GM19397 (cell line): ENCODE measurements around the gene ITGB2.

ENCODE experiments used
- ATAC-seq: cut with Tn5 transposase; IDR thresholded peaks from one replicate; pipeline ENCODE4 v1.9.1; 2021; ENCODE audit warnings: mild to moderate bottlenecking, moderate library complexity; ENCODE audit not compliant: unreplicated experiment

ITGB2 gene

DNA sequence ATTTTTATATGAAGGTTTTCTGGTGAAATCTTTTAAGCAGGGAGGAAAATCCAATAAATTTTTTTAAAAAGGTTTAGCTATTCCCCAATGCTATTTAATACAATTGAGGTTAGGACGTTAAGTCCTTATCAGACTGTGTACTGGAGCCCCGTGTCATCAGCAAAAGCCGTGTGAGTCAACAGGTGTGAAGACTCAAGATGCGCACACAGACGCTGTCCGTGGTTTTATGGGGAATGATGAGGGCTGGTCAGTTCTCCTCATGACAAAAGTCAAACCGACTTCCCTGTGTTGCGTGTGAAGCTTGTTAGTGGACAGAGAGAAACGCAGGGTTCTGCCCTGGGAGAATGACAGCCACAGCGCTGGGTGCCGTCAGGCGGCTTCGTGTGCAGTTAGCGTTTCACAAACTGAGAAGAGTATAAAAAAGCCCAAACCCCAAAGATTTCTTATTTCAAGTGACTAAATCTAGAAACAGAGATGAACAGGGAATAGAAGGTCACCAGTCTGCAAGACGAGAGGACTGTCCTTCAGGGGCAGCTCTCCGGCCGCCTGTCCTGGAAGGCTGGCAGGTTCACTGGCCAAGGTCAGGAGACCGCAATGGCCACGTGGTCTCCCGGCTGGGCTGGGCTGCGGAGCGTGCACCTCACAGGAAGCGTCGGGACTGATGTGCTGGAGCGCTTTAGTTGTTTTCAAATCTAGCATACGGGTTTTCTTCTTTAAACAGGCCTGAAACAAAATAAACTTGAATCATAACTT is 69.6 kb downstream of the ITGB2 start:
- ATAC-seq: no peak

- ATAC-seq: no peak
Observed at GRCh38 chr21:44850208-44850800, 70.4 kb downstream of the ITGB2 start.

DNA sequence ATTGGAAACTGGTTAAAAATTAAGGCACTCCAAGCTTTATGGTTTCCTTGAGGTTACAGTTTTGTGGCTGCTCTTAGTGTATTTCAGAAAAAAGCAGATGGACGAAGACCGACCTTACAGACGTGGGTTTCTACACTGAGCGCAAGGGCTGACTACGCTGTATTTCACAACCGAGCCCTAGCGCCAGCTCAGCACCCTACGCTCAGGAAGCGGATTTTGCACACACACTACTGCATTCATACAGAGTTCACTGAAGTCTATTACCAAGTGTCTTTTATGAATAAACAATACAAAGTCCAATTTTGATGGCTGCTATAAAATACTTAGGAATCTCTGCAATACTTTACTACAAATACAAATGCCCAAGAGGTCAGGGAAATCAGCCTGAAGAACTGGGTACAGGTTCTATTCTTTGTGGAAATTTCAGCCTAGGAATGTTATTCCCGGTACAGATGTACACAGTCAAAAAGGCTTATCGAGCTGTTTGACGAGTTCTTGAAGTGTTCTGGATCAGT is 71.0 kb downstream of the ITGB2 start:
- no peak for ATAC-seq

- ATAC-seq: no peak
Observed at GRCh38 chr21:44848821-44849521, 71.7 kb downstream of the ITGB2 start.

- ATAC-seq: no peak
Observed at GRCh38 chr21:44847261-44848056, 73.2 kb downstream of the ITGB2 start.

GRCh38 chr21:44846485-44847260 is 74.0 kb downstream of the ITGB2 start:
- ATAC-seq: no peak

DNA sequence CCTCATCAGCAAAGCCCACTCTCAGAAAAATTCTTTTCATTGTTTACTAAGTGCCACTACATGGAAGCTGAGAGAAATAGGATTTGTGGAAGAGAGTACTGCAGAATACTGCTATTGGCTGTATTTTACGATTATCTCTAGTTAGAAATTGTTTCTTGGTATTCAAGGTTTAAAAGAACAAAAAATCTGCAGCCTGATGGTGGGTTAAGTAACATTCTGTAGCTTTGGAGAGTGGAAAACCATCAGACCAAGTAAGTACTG is 74.5 kb downstream of the ITGB2 start:
- ATAC-seq: no peak

DNA sequence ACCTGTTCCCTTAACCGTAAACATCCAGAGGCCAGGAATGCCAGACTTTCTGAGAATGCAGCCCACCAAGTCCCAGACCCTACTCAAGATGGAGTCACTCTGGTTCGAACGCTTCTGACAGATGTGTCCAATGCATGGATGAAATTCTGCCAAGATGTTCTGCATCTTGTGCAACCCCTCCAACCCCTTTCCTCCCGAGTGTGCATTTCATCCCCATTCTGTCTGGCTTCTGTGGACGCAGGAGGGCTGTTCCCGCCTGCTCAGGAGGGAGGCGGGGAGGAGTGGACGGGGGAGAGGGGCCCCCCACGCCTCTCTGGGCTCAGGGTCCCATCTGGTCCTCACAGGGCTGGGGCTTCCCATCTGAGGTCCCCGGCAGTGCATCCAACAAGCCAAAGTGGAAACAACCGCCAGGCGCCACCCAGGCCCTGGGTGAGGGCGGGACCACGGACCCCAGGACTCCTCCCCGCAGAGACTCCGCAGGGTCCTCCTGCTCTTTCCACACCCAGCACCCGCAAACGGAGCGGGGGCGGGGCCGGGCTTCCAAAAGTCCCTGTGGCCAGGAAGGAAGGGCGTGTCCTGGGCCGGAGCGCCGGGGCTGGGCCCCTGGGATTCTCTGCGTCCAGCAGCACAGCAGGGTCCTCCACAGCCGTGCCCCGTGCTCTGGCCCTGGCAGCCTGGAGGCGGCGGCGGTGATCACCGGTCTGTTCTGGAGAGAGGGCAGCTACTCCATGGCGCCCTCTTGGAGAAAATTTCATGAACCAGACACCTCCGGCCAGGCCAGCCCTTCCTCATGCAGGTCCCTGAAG is 75.1 kb downstream of the ITGB2 start:
- peak; percentile 54 for ATAC-seq

DNA sequence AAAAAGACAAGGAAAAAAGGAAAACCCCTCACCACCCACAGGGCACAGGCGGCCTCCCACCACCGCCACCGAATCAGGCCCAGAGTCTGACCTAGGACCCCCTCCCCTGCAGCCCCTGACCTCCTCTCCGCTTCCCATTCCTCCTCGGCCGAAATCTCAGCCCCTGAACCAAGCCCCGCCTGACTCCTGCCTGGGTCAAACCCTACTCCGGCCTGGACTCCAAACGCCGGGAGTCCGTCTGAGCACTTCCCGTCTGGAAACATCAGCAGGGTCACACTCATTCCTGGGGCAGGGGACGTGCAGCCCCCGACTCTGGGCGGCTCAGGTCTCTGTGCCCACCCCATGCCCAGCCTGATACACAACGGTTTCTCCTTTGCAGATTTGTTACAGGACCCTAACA is 76.4 kb downstream of the ITGB2 start:
- ATAC-seq: no peak

GRCh38 chr21:44842721-44843445 is 77.8 kb downstream of the ITGB2 start:
- no peak for ATAC-seq

DNA sequence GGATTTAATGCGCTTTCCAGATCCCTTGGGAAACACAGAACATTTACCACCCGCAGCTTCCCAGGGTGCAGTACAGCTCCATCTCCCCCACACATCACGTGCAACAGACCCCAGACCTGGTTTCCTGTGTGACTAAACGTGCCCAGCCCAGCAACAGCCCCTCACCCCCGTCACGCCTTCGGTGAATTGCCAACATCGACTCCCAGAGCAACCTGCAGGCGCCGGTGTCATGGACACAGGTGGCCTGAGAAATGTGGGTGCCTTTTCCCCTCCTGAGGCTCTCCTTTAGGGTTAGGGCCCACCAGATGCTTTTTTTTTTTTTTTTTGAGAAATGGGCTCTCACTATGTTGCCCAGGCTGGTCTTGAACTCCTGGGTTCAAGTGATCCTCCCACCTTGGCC is 78.6 kb downstream of the ITGB2 start:
- ATAC-seq: no peak

- no peak for ATAC-seq
Observed at GRCh38 chr21:44840771-44841170, 79.9 kb downstream of the ITGB2 start.

DNA sequence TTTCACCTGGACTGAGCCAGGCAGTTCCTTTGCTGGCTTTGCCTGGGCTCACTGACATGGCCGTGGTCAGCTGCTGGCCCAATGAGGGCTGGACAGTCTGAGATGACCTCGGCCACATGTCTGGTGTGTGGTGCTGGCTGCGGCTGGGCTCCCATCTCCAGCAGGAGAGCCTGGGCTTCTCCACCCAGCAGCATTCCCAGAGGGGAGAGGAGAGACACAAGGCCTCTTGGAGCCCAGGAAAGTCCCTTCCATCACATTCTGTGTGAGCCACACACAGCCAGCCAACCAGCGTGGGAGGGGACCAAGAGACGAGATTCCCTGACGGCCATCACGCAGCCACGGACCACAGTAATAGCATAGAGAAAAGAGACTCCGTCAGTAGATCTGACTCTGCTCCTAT is 81.7 kb downstream of the ITGB2 start:
- no peak for ATAC-seq

GRCh38 chr21:44838039-44838895 is 82.4 kb downstream of the ITGB2 start:
- no peak for ATAC-seq

GRCh38 chr21:44837537-44837936 is 83.2 kb downstream of the ITGB2 start:
- ATAC-seq: no peak

DNA sequence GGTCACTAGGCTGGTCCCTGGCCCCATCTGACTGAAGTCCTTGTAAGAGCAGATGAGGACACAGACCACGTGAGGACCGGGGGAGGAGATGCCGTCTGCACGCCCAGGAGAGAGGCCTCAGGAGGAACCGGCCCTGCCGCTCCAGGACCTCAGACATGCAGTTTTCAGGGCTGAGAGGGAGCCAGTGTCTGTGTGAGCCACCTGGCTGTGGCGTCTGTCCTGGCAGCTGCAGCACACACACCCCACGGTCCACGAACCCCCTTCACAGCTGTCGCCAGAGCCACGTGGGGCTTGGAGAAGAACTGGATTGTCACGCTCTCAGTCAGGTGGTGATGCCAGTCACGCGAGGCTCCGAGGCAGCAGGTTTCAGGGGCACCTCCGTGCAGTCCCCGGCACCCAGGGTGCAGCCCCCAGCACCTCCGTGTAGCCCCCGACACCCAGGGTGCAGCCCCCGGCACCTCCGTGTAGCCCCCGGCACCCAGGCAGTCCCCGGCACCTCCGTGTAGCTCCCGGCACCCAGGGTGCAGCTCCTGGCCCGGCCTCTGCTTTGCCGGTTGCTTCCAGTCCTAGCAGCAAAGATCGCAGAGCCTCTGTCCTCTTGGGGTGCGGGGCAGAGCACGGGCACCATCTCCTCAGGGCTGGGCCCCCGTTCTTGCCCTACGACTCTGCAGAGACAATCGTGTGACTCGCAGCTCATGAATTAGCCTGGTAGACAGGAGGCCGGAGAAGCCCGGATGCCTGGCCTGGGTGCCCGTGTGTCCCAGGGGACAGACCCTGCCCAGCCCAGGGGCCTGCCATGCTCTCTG is 83.8 kb downstream of the ITGB2 start:
- ATAC-seq: no peak

GRCh38 chr21:44836349-44836665 is 84.4 kb downstream of the ITGB2 start:
- ATAC-seq: no peak
